Epithelial cell of prostate (primary cell): ENCODE results near the gene TRAF3.

Experiments used
- DNase-seq: peaks from one replicate; pipeline ENCODE4 v3.0.0-alpha.2; 2011; ENCODE audit warnings: low read depth, low spot score
- H3K27ac ChIP-seq: fragments of 450-650 bp; 2 replicates; pipeline ENCODE4 v1.5.1; 2017; ENCODE audit warnings: mild to moderate bottlenecking

The TRAF3 gene

GRCh38 chr14:102943979-102944378 is 166.7 kb downstream of the TRAF3 start:
- H3K27ac ChIP-seq = no peak overlapping the region
- no peak for DNase-seq

GRCh38 chr14:102944448-102945330 is 167.4 kb downstream of the TRAF3 start:
- no peak overlapping the region for H3K27ac ChIP-seq
- DNase-seq = no peak

- H3K27ac ChIP-seq = no peak overlapping the region
- no peak for DNase-seq
Observed at GRCh38 chr14:102945346-102946130, 168.3 kb downstream of the TRAF3 start.

- H3K27ac ChIP-seq = no peak overlapping the region
- no peak for DNase-seq
Observed at GRCh38 chr14:102947321-102948103, 170.3 kb downstream of the TRAF3 start.

GRCh38 chr14:102948698-102949061 is 171.4 kb downstream of the TRAF3 start:
- DNase-seq = no peak
- H3K27ac ChIP-seq = no peak overlapping the region

- no peak for DNase-seq
- no peak overlapping the region for H3K27ac ChIP-seq
Observed at GRCh38 chr14:102949062-102949800, 172.0 kb downstream of the TRAF3 start.

- no peak overlapping the region for H3K27ac ChIP-seq
- no peak for DNase-seq
Observed at GRCh38 chr14:102949801-102950451, 172.7 kb downstream of the TRAF3 start.

- DNase-seq = no peak
- no peak overlapping the region for H3K27ac ChIP-seq
Observed at GRCh38 chr14:102951034-102951433, 173.8 kb downstream of the TRAF3 start.

- no peak overlapping the region for H3K27ac ChIP-seq
Observed at GRCh38 chr14:102951799-102952198, 174.6 kb downstream of the TRAF3 start.

GRCh38 chr14:102952276-102952675 is 175.0 kb downstream of the TRAF3 start:
- H3K27ac ChIP-seq = no peak overlapping the region
- DNase-seq = no peak

More at GRCh38 chr14:102951799-102952198, 174.6 kb downstream of the TRAF3 start:
- DNase-seq = no peak

GRCh38 chr14:102953100-102953499 is 175.9 kb downstream of the TRAF3 start:
- DNase-seq = no peak
- H3K27ac ChIP-seq = no peak overlapping the region

- H3K27ac ChIP-seq = no peak overlapping the region
- no peak for DNase-seq
Observed at GRCh38 chr14:102954081-102954789, 177.0 kb downstream of the TRAF3 start.

- DNase-seq = no peak
- H3K27ac ChIP-seq = no peak overlapping the region
Observed at GRCh38 chr14:102955636-102956408, 178.6 kb downstream of the TRAF3 start.

GRCh38 chr14:102957222-102957621 is 180.0 kb downstream of the TRAF3 start:
- H3K27ac ChIP-seq = no peak overlapping the region
- DNase-seq = no peak

GRCh38 chr14:102958461-102958860 is 181.2 kb downstream of the TRAF3 start:
- H3K27ac ChIP-seq = no peak overlapping the region
- no peak for DNase-seq
